Measurements from ENCODE around the gene CEP19.
"Not testable (repeated sequence)": the region's sequence is repeated elsewhere in the genome, so short reads cannot be mapped to it uniquely, and the experiment has no call there.

Gene CEP19

DNA sequence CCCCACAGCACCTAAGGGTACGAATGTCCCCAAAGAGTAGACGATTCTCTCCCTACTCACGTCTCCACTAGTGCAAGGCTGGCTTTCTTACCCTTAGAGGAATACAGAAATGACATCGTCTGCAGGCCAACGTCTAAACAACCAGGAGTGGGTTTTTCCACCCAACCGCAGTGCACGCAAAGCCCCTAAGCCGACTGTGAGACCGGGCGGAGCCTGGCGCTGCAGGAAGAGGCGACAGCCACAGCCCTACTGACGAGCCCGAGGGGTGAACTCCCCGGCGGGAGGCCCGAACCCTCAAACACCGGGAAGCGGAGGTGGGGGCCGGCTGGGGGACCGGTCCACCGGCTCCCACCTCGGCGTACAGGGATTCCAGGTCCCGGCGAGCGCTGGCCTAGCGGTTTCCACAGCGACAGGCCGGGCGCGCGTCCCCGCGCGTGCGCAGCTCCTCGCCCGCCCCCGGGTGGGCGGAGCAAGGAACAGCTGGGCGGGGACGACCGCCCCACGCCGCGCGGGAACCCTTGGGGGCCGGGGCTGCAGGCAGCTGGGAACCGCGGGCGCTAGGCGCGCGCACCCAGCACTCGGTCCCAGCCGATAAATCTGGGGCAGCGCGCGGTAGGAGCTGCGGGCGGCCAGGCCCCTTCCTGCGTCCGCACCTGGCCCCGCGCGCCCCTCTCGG is at the start of gene CEP19, which contains the start of gene PIGX:
Gene CEP19, minus strand, starts transcription at position 413 of the 676 bp plus-strand sequence. CDS start 3,593 bp downstream, outside the sequence.
Gene PIGX, plus strand, starts transcription at position 540 of the 676 bp plus-strand sequence.
- peak; percentile 73 to 75 for DNase-seq (ENCODE audit: low read depth in 2 of 2)

DNA sequence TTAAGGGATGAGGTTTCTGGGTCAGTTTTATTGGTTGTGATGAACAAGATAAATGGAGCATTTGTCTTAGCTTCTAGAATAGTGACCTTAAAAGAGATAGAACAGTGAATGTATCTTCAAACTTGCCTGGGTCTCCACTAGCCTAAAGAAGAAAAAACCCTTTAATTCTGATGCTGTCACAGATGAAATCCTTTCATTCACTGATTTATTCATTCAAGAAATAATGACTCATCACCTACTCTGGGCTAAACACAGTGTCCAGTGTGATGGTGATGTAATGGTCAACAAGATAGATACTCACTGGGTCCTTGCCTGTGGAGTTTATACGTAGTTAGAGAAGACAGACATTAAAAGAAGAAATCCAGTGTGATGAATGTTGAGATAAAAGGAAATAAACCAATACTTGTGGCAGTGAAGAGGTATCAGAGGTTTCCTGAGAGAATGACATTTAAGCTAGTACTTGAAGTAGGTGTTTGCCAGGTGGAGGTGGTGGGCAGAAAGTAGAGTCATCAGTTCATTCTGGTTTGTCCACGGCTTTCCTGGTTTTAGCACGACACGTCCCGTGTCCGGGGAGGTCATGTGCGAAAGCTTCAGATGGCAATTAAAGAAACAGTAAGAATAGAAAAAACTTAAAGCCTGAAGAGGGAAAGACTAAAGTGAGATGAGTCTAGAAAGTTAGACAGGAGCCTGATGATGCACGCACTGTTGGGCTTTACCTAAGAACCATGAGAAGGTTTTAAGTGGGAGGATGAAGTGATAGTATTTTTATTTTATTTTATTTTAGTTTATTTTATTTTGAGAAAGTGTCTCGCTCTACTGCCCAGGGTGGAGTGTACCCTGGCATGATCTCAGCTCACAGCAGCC is 46.1 kb upstream of the CEP19 start:
- no peak for DNase-seq (ENCODE audit: low read depth in 2 of 2)

GRCh38 chr3:196756732-196757131 is 44.7 kb upstream of the CEP19 start:
- no peak for DNase-seq (ENCODE audit: low read depth in 2 of 2)

DNA sequence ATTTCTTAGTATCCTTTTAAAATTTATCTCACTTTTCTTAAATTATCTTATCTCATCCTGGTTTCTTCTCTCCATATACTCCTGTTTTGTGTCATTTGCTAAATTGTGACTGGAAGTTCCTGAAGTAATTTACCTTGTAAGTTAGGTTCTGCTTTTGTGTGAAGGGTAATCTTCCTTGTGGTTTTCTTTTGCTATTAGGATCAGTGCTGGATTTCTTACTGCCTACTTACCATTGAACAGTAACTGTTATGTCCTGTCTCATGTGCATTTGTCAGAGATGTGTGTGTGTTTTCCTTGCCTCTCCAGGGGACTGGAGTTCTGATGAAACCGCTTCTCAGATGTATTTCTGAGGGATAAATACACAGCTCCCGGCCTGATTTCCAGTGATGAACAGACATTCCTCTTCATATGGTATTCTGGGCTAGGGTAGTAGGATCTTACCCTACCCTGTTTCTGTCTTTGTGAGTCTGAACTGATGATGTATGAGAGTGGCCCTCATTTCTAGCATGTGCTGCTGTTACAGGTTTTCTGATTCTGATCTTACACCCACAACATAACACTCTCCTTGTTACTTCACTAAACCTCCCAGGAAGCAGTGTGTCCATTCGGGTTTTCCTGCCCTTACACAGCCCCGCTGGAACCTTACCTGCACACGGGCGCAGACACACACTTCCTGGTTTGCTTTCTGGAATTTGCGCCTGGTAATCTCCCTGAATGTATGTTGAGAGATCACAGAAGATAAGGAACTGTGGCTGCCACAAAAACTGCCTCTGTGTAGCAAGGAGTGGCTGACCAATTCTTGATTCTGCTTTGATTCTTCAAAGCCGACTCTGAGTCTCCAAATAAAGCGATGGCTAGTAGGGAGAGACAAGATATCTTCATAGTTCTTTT is 42.3 kb upstream of the CEP19 start:
- DNase-seq (ENCODE audit: low read depth in 2 of 2), result no peak

- DNase-seq (ENCODE audit: low read depth in 2 of 2), result no peak
Measured at GRCh38 chr3:196753201-196753600, 41.2 kb upstream of the CEP19 start.

DNA sequence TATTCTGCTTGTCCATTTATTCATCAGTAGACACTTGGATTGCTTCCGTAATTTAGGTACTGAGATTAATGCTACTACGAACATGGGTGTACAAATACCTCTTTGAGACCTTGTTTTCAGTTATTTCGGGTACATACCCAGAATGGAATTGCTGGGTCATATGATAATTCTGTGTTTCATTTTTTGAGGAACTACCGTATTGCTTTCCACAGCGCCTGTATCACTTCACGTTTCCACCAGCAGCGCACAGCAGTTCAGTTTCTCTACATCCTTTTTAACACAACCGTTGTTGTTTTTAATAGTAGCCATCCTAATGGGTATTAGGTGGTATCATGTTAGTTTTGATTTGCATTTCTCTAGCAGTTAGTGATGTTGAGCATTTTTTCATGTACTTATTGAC is 37.1 kb upstream of the CEP19 start:
- DNase-seq (ENCODE audit: low read depth in 2 of 2), result no peak

DNA sequence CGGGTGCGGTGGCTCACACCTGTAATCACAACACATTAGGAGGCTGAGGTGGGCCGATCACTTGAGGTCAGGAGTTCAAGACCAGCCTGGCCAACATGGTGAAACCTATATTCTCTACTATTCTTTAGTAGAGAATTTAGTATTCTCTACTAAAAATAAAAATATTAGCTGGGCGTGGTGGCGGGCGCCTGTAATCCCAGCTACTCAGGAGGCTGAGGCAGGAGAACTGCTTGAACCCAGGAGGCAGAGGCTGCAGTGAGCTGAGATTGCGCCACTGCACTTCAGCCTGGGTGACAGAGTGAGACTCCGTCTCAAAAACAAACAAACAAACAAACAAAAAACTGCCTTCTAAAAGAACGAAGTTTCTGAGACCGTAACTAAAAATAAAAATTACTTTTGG is 31.5 kb upstream of the CEP19 start:
- not testable (repeated sequence) for DNase-seq (ENCODE audit: low read depth in 2 of 2)

GRCh38 chr3:196741249-196741889 is 29.3 kb upstream of the CEP19 start:
- no peak for DNase-seq (ENCODE audit: low read depth in 2 of 2)

DNA sequence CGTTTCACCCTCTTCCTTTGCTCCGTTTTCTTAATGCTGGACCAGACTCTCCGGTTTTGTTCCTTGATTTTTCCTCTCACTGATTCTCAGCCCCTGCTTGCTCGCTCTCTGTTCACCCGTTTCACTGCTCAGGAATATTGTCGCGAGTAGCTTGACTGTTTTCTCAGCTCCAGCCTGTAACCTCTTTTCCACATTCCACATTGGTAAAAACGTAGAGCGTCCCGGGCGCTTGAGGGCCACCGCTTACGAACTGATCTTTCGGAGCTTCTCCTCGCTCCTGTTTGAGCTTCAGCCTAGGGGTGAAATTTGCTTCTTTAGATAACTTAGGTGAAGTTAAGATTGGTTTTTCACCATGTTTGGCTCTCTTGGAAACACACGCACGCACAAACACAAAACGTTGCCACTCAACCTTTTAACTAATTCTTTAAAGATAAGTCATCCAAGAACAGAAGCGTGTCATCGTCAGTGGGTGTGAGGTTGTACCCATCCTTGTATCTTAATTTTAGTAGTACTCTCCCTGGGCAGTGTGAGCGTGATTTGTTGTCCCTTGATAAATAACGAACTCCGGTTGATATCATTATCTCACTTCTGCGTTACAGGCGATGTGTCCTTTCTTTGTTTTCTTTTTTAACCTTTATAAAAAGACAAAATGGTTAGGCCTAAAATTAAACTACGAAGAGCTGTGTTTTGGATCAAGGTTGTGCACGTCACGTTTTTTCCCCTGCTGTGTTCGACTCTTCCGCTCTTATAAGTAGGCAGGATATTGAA is 28.6 kb upstream of the CEP19 start:
- peak in 1 of 2 donors; percentile 35 for DNase-seq (ENCODE audit: low read depth in 2 of 2)

DNA sequence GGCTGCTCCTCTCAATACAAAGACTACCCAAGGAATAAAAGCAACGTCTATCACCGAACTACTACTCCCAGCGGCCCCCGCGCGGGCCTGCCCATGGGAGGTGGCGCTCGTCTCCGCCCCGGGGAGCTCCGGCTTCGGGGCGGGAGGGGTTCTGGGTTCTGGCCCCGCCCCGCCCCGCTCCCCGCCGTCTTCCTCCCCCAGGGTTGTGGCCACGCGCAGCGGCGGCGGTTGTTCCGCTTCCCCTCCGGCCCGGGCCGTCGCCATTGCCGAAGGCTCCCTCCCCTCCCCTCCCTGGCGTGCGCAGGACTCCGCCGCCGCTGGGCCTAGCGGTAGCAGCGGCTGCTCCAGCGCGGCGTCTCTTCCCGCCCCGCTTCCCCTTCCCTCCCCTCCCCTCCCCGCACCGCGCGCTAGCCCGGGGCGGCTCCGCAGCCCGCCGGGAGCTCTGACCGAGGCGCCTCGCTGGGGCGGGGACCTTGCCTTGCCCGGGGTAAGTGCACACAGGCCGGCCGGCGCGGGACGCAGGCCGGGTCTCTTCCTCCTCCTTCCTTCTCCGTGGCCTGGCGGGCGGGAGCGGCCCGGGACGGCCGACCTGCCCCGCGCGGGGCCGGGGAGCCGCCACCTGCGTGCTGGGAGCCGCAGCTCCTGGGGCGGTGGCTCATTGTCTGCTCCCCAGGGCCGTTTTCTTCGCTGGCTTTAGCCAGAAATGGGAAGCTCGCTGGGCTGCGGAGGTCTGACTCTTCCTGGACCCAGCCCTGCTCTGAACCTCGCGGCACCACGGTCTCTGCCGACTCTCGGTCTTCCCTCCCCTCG is 27.8 kb upstream of the CEP19 start, which contains the start of gene PAK2:
Gene PAK2, plus strand, starts transcription at position 187 of the 810 bp plus-strand sequence. CDS start 42,790 bp downstream, outside the sequence.
- peak; percentile 80 to 84 for DNase-seq (ENCODE audit: low read depth in 2 of 2)

DNA sequence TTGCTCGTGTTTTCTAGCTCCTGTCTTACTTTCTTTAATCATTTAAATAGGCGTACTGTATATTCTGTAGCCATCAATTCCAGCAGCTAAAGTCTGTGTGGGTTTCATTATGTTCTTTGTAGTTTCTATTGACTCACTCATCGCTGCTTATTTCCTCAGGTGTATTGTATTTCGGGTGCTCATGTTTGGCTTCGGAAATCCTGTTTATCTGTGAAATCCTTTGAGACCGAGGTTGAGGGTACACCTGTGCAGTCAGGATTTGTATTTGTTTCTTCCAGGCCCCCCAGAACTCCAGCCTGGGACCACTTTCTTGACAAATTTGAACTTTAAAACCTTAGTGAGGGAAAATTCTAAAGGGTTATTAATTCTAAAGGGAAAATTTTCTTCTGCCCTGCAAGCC is 25.6 kb upstream of the CEP19 start:
- no peak for DNase-seq (ENCODE audit: low read depth in 2 of 2)

DNA sequence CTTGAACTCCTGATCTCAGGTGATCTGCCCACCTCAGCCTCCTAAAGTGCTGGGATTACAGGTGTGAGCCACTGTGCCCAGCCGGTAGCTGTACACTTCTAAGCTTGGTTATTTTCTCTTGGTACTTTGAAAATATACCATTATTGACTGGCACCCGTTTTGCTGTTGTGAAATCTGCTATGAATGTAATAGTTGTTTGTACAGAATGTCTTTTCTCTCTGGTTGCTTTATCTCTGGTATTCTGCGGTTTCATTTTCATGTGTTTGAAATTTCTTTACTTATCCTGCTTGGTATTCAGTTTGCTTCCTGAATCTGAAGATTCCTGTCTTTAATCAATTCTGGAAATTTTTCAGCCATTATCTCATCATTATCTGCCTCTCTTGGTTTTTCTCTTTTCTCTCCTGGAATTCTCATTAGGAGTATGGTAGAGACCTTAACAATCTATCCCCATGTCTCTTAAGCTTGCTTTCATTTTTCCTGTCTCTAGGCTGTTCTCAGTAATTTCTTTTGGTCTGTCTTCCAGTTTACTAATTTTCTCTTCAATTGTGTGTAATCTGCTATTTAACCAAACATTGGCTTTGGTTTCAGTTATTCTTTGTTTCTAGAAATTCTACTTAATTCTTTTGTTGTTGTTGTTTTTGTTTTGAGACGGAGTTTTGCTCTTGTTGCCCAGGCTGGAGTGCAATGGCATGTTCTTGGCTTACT is 24.8 kb upstream of the CEP19 start:
- DNase-seq (ENCODE audit: low read depth in 2 of 2), result no peak

GRCh38 chr3:196735751-196736150 is 23.7 kb upstream of the CEP19 start:
- DNase-seq (ENCODE audit: low read depth in 2 of 2), result no peak

GRCh38 chr3:196726788-196727675 is 15.0 kb upstream of the CEP19 start:
- DNase-seq (ENCODE audit: low read depth in 2 of 2), result no peak

DNA sequence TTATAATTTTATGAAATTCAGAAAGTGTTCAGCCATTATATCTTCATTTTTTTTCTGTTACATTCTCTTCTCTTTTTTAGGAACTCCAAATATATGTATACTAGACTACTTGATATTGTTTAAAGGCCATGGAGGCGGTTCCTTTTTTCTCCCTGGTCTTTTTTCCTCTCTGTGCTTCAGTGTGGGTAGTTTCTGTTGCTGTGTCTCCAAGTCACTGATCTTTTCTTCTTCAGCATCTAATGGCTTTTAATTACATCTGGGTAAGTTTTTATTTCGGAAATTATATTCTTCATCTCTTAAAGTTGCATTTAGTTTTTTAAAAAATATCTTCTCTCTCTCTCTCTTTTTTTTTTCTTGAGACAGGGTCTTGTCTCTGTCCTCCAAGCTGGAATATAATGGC is 9.0 kb upstream of the CEP19 start:
- DNase-seq (ENCODE audit: low read depth in 2 of 2), result no peak

GRCh38 chr3:196717162-196717561 is 5.1 kb upstream of the CEP19 start:
- DNase-seq (ENCODE audit: low read depth in 2 of 2), result not testable (repeated sequence)

- peak; percentile 32 to 37 for DNase-seq (ENCODE audit: low read depth in 2 of 2)
Measured at GRCh38 chr3:196712514-196713413, 714 bp upstream of the CEP19 start.

Measured in activated CD8-positive, alpha-beta memory T cell treated with anti-CD3 and anti-CD28 coated beads for 4 hours (primary cell).